GM12801 (cell line): ENCODE measurements around the gene GORAB.

ENCODE experiments used
- CTCF ChIP-seq: IDR thresholded peaks from one replicate; pipeline ENCODE4 v1.5.1; 2011; ENCODE audit warnings: control low read depth; ENCODE audit not compliant: insufficient read length; ENCODE audit errors: extremely low read depth

Gene GORAB

GRCh38 chr1:170503665-170504064 lies 28.3 kb upstream of the GORAB start:
- no peak for TF ChIP-seq CTCF

- TF ChIP-seq CTCF = no peak
These were observed 21.8 kb upstream of the GORAB start for GRCh38 chr1:170510163-170510562.

- TF ChIP-seq CTCF = no peak
These were observed 20.9 kb upstream of the GORAB start for GRCh38 chr1:170511038-170511437.

GRCh38 chr1:170513138-170513537 lies 18.8 kb upstream of the GORAB start:
- no peak for TF ChIP-seq CTCF

GRCh38 chr1:170518185-170518834 lies 13.7 kb upstream of the GORAB start:
- TF ChIP-seq CTCF = no peak

- no peak for TF ChIP-seq CTCF
These were observed 13.0 kb upstream of the GORAB start for GRCh38 chr1:170518965-170519364.

- no peak for TF ChIP-seq CTCF
These were observed 11.4 kb upstream of the GORAB start for GRCh38 chr1:170520601-170521000.
